OCI-M2 (cell line): ENCODE data around the gene RAB19.
"Not testable (repeated sequence)": the region's sequence is repeated elsewhere in the genome, so short reads cannot be mapped to it uniquely, and the experiment has no call there.

Experiments
- DNase-seq: peaks from one replicate; lab custom pipeline; 2025; ENCODE audit not compliant: unreplicated experiment; lab: John Stamatoyannopoulos, UW

Gene RAB19

GRCh38 chr7:140400381-140400780, 3.5 kb upstream of the RAB19 start:
- DNase-seq: no peak

GRCh38 chr7:140402178-140402835, 1.6 kb upstream of the RAB19 start:
- no peak for DNase-seq

GRCh38 chr7:140404565-140405065, 757 bp downstream of the RAB19 start:
- DNase-seq: no peak

GRCh38 chr7:140415361-140415760, 11.5 kb downstream of the RAB19 start:
- no peak for DNase-seq

- DNase-seq: not testable (repeated sequence)
These were observed 12.0 kb downstream of the RAB19 start for GRCh38 chr7:140415816-140416215.

- no peak for DNase-seq
These were observed 12.7 kb downstream of the RAB19 start for GRCh38 chr7:140416560-140416959.

- DNase-seq: no peak
These were observed 13.7 kb downstream of the RAB19 start for GRCh38 chr7:140417456-140418155.

- DNase-seq: not testable (repeated sequence)
These were observed 14.3 kb downstream of the RAB19 start for GRCh38 chr7:140418156-140418472.

- DNase-seq: no peak
These were observed 14.8 kb downstream of the RAB19 start for GRCh38 chr7:140418653-140419052.

- DNase-seq: no peak
These were observed 17.7 kb downstream of the RAB19 start for GRCh38 chr7:140421521-140421920.

GRCh38 chr7:140423501-140423900, 19.6 kb downstream of the RAB19 start:
- DNase-seq: no peak

- DNase-seq: no peak
These were observed 21.9 kb downstream of the RAB19 start for GRCh38 chr7:140425718-140426117.

GRCh38 chr7:140426130-140426529, 22.3 kb downstream of the RAB19 start:
- DNase-seq: no peak

- DNase-seq: no peak
These were observed 29.5 kb downstream of the RAB19 start for GRCh38 chr7:140433396-140433795.

GRCh38 chr7:140435252-140435895, 31.5 kb downstream of the RAB19 start:
- DNase-seq: no peak

- no peak for DNase-seq
These were observed 35.5 kb downstream of the RAB19 start for GRCh38 chr7:140439359-140439758.

GRCh38 chr7:140440593-140440992, 36.7 kb downstream of the RAB19 start:
- no peak for DNase-seq

GRCh38 chr7:140441519-140441918, 37.7 kb downstream of the RAB19 start:
- DNase-seq: no peak

GRCh38 chr7:140446467-140446866, 42.6 kb downstream of the RAB19 start:
- DNase-seq: no peak

- DNase-seq: no peak
These were observed 44.0 kb downstream of the RAB19 start for GRCh38 chr7:140447841-140448240.

- no peak for DNase-seq
These were observed 45.1 kb downstream of the RAB19 start for GRCh38 chr7:140448781-140449480.

GRCh38 chr7:140451716-140452115, 47.9 kb downstream of the RAB19 start:
- DNase-seq: no peak
